Adrenal gland (tissue), 12 donors: ENCODE measurements around the gene ATP1A1. TPM values are rescaled to one million over a fixed set of nuclear protein-coding genes. Genes with fewer than 3 reads are reported as not detected.

ENCODE experiments used
- DNase-seq, 7 donors: peaks; one replicate each; pipeline ENCODE4 v3.0.0-alpha.2; 2019 to 2020
- H3K27ac ChIP-seq, 5 donors: fragments of 200-600 bp; sonication (generic) in 4 of 5; 1 replicate in 3 of 5; 2 replicates in 2 of 5; pipeline versions ENCODE4 v1.5.1 to v1.8.0; 2016 to 2020; ENCODE audit warnings: mild to moderate bottlenecking in 1 of 5
- H3K27me3 ChIP-seq: fragments of 200-600 bp; 2 replicates; pipeline ENCODE4 v1.8.0; 2021
- H3K36me3 ChIP-seq, 2 donors: fragments of 200-600 bp; replicated peaks in 1 of 2; 1 replicate in 1 of 2; 2 replicates in 1 of 2; pipeline versions ENCODE4 v1.5.1 to v1.8.0; 2018 to 2022
- H3K4me1 ChIP-seq, 2 donors: fragments of 200-600 bp; replicated peaks in 1 of 2; 1 replicate in 1 of 2; 2 replicates in 1 of 2; pipeline versions ENCODE4 v1.5.1 to v1.8.0; 2018 to 2021
- H3K4me3 ChIP-seq, 4 donors: fragments of 200-600 bp; sonication (generic) in 3 of 4; one replicate each; pipeline ENCODE4 v1.5.1; 2016 to 2018
- H3K9me3 ChIP-seq, 3 donors: fragments of 200-600 bp; sonication (generic) in 1 of 3; replicated peaks in 1 of 3; 1 replicate in 2 of 3; 2 replicates in 1 of 3; pipeline versions ENCODE4 v1.5.1 to v1.8.0; 2016 to 2021
- POLR2A ChIP-seq, 2 donors: fragments of 450-650 bp; IDR thresholded peaks; one replicate each; pipeline ENCODE4 v1.6.1; 2017; ENCODE audit warnings: antibody characterized with exemption in 2 of 2, mild to moderate bottlenecking in 2 of 2, moderate library complexity in 1 of 2
- WGBS, 4 donors: extraction: QIAGEN DNeasy Blood & Tissue Kit in 2 of 4; methylation state at CpG; one replicate each; pipeline versions ENCODE4 v1.1.5 to v1.1.7; 2013 to 2017; 5-methylcytosine and 5-hydroxymethylcytosine counted together
- intact Hi-C, 2 donors: fragments of 100-400 bp; cut with DNase I; formaldehyde crosslinking; loops; one replicate each; pipeline versions ENCODE4 v1.14.1 to v1.15.0; 2022 to 2023
- polyA plus RNA-seq, 3 donors: library from polyadenylated mRNA; stranded (reverse); fragments of 200-250 nt in 2 of 3; fragments of 350-450 nt in 1 of 3; fragmentation: Illumina TruSeq in 1 of 3; extraction: RNeasy Lipid Tissue Mini Kit (QIAGEN cat#74804) in 1 of 3; gene quantifications; one replicate each; pipeline ENCODE4 v1.2.3, GENCODE V29; 2013 to 2014
- total RNA-seq, 9 donors: library from RNA; depleted of rRNA in 4 of 9; stranded (reverse); fragments of >200 nt in 4 of 9; fragments of 120-200 nt in 1 of 9; fragmentation: NEBNext Ultra II Directional in 1 of 9; extraction: Animal tissue kit (Norgen Biotek cat#: 25700) in 1 of 9; gene quantifications; one replicate each; pipeline versions ENCODE4 v1.1.0 to v1.2.4, GENCODE V29; 2013 to 2023
- TF ChIP-seq, protein P1 (sequence below), 6 experiments: fragments of 450-650 bp in 4 of 6; fragments of 200-600 bp in 2 of 6; sonication (generic) in 1 of 6; IDR thresholded peaks; 1 replicate in 5 of 6; 2 replicates in 1 of 6; pipeline versions ENCODE4 v1.5.1 to v1.8.0; 2016 to 2021; ENCODE audit warnings: antibody characterized with exemption in 6 of 6, mild to moderate bottlenecking in 2 of 6, moderate library complexity in 1 of 6
- donor health status: healthy with polysubstance abuse.
- donor health status: Bipolar disorder and iron deficiency.
- donor health status: DM: yes; HTN: yes; CAD: no.
- donor health status: DM: no; HTN: no; CAD: no.
- donor health status: DM: no; HTN: no; CAD: no.
- donor health status: DM: yes; HTN: yes; CAD: no.

ATP1A1 gene
- total and polyA plus RNA-seq, 12 donors = 60.7 to 377 (median 222) TPM

DNA sequence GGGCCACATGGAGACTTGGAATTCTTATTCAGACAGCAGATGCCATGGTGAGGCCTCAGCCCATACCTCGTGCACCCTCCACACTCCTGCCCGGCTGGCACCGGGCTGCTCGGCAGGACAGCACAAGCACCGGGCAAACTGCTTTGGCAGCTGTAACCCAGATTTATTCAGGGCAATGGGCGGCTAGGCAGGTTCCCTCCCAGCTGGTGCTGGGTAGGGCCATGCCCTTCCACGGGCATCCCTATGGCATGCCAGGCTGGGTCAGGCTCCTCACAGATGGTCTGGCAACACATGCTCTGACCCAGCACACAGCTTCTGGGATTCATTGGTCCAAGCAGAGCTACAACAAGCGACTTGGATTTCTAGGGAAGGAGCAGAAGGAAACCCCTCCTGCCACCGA, 53.4 kb downstream of the ATP1A1 start:
- Histone ChIP-seq H3K4me3 (no peak overlapping the region), H3K27ac (no peak overlapping the region), H3K9me3 (no peaks in the 10 kb centered on the region), H3K4me1 (no peaks in the 10 kb centered on the region), H3K27me3 (no peaks in the 10 kb centered on the region), H3K36me3 (no peaks in the 10 kb centered on the region)
- intact Hi-C loops = no loop called here
- no peak for TF ChIP-seq POLR2A (IDR thresholded peaks at IDR 0.05)
- TF ChIP-seq, protein P1, sequence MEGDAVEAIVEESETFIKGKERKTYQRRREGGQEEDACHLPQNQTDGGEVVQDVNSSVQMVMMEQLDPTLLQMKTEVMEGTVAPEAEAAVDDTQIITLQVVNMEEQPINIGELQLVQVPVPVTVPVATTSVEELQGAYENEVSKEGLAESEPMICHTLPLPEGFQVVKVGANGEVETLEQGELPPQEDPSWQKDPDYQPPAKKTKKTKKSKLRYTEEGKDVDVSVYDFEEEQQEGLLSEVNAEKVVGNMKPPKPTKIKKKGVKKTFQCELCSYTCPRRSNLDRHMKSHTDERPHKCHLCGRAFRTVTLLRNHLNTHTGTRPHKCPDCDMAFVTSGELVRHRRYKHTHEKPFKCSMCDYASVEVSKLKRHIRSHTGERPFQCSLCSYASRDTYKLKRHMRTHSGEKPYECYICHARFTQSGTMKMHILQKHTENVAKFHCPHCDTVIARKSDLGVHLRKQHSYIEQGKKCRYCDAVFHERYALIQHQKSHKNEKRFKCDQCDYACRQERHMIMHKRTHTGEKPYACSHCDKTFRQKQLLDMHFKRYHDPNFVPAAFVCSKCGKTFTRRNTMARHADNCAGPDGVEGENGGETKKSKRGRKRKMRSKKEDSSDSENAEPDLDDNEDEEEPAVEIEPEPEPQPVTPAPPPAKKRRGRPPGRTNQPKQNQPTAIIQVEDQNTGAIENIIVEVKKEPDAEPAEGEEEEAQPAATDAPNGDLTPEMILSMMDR (IDR thresholded peaks at IDR 0.05) = no peak
- DNase-seq = no peak
- WGBS, 4 donors = 77 to 96% (median 87%) methylated on average over 5 to 9 of the region's 9 CpGs

GRCh38 chr1:116428576-116428975, 55.5 kb downstream of the ATP1A1 start:
- Histone ChIP-seq H3K9me3 (no peaks in the 10 kb centered on the region), H3K36me3 (no peaks in the 10 kb centered on the region), H3K27ac (no peak overlapping the region), H3K4me3 (no peak overlapping the region), H3K4me1 (no peaks in the 10 kb centered on the region), H3K27me3 (no peaks in the 10 kb centered on the region)
- TF ChIP-seq, protein P1 (IDR thresholded peaks at IDR 0.05) = no peak
- TF ChIP-seq POLR2A (IDR thresholded peaks at IDR 0.05) = no peak
- no peak for DNase-seq
- intact Hi-C loops = no loop called here
- WGBS, 4 donors = 87 to 95% (median 92%) methylated on average over 6 of the region's 6 CpGs

DNA sequence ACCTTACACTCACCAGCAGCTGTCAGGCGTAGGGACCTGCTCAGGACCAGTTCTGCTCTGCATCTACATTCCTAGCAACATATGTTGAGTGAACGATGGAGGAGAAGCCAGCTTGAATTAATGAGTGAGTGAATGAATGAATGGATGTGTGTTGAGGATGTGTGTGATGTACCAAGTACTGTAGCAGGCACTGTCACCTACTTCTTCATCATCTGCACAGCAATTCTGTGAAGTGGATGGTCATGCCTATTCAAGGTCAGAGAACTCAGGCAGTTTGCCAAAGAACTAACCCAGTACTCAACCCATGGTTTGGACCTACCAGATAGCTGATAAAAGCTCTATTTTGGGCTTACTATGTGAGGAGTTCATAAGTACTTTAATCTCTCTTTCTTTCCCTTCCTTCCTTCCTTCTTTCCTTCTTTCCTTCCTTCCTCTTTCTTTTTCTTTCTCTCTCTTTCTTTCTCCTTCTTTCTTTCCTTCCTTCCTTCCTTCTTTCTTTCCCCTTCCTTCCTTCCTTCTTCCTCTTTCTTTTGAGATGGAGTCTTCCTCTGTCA, 56.9 kb downstream of the ATP1A1 start:
- Histone ChIP-seq H3K27ac (no peak overlapping the region), H3K9me3 (no peaks in the 10 kb centered on the region), H3K36me3 (no peaks in the 10 kb centered on the region), H3K27me3 (no peaks in the 10 kb centered on the region), H3K4me1 (no peaks in the 10 kb centered on the region), H3K4me3 (no peak overlapping the region)
- intact Hi-C loops = no loop called here
- WGBS, 4 donors = 80 to 88% (median 84%) methylated on average over 2 of the region's 2 CpGs
- peak in 3 of 7 donors; percentile 29 to 35 (median 30) for DNase-seq
- TF ChIP-seq, protein P1 (IDR thresholded peaks at IDR 0.05) = no peak
- TF ChIP-seq POLR2A (IDR thresholded peaks at IDR 0.05) = no peak

- WGBS, 4 donors = 77 to 88% (median 87%) methylated on average over 7 of the region's 7 CpGs
- Histone ChIP-seq H3K27me3 (no peaks in the 10 kb centered on the region), H3K9me3 (no peaks in the 10 kb centered on the region), H3K36me3 (no peaks in the 10 kb centered on the region), H3K4me1 (no peaks in the 10 kb centered on the region), H3K4me3 (no peak overlapping the region), H3K27ac (no peak overlapping the region)
- no peak for DNase-seq
- TF ChIP-seq, protein P1 (IDR thresholded peaks at IDR 0.05) = no peak
- no peak for TF ChIP-seq POLR2A (IDR thresholded peaks at IDR 0.05)
- intact Hi-C loops = no loop called here
Observed at GRCh38 chr1:116431870-116432500, 58.9 kb downstream of the ATP1A1 start.
